ENCODE results near the gene FAM120AOS. TPM values are rescaled to one million over a fixed set of nuclear protein-coding genes. Genes with fewer than 3 reads are reported as not detected.

FAM120AOS gene
- total RNA-seq, 1 experiment from 2014 or later = 55.5 TPM

Small RNA genes lying within 50 kb of the gene (small RNA-seq; reads per million reads assigned to genes)
- gene RF00019 = not detected

Other genes with a start within 250 kb of the FAM120AOS start
- 91.7 and 99.0 TPM in 2 replicates for gene FAM120A, start 1.9 kb downstream of the FAM120AOS start, total RNA-seq (2014; rRNA removed; shearing (Covaris generic))
- 13.5 and 13.6 TPM in 2 replicates for gene PHF2, start 123.0 kb upstream of the FAM120AOS start, total RNA-seq (2014; rRNA removed; shearing (Covaris generic))

All from HT1080 (cell line).